B cell (primary cell): ENCODE measurements around the gene DUOXA2. TPM values are rescaled to one million over a fixed set of nuclear protein-coding genes. Genes with fewer than 3 reads are reported as not detected.

Experiments
- ATAC-seq: fragments of 200-7000 bp; cut with Tn5 transposase; one replicate; pipeline ENCODE4 v1.10.0; 2021; ENCODE audit warnings: low read depth, mild to moderate bottlenecking, moderate number of reproducible peaks, moderate library complexity
- CTCF ChIA-PET: fragments of 350-600 bp; sonication (Branson Sonifier 250); formaldehyde crosslinking; loops from one replicate; lab custom pipeline; 2021; ENCODE audit warnings: antibody characterized with exemption, inconsistent platforms; lab: Charles Lee
- POLR2A ChIA-PET: fragments of 350-600 bp; sonication (Branson Sonifier 250); formaldehyde crosslinking; loops from one replicate; lab custom pipeline; 2021; ENCODE audit warnings: antibody characterized with exemption; lab: Charles Lee
- DNase-seq: peaks from one replicate; pipeline ENCODE4 v3.0.0; 2013
- H2AFZ ChIP-seq: 2 replicates; pipeline ENCODE4 v1.6.1; 2012; ENCODE audit warnings: mild to moderate bottlenecking, low read depth, low read length; ENCODE audit not compliant: insufficient read depth, poor library complexity, severe bottlenecking
- H3K27ac ChIP-seq, 2 donors: 1 replicate in 1 of 2; 2 replicates in 1 of 2; pipeline ENCODE4 v1.5.1; 2012 to 2013; ENCODE audit warnings: low read length in 2 of 2, mild to moderate bottlenecking in 2 of 2, moderate library complexity in 1 of 2
- H3K27me3 ChIP-seq, 4 experiments: fragments of 200-600 bp in 1 of 4; sonication (generic) in 1 of 4; replicated peaks in 1 of 4; 1 replicate in 2 of 4; 2 replicates in 2 of 4; pipeline versions ENCODE4 v1.6.1 to v1.7.0; 2013 to 2016; ENCODE audit warnings: low read length in 3 of 4, mild to moderate bottlenecking in 2 of 4, mixed read lengths in 1 of 4, moderate library complexity in 1 of 4; ENCODE audit not compliant: insufficient read depth in 4 of 4, control insufficient read depth in 3 of 4; ENCODE audit errors: control extremely low read depth in 1 of 4
- H3K36me3 ChIP-seq, 2 experiments: replicated peaks in 1 of 2; 1 replicate in 1 of 2; 2 replicates in 1 of 2; pipeline versions ENCODE4 v1.6.1 to v1.7.1; 2013; ENCODE audit warnings: low read length in 1 of 2; ENCODE audit not compliant: insufficient read depth in 2 of 2, control insufficient read depth in 1 of 2; ENCODE audit errors: control extremely low read depth in 1 of 2, extremely low read depth in 1 of 2
- H3K4me1 ChIP-seq, 2 donors: fragments of 200-600 bp in 1 of 2; sonication (generic) in 1 of 2; 1 replicate in 1 of 2; 2 replicates in 1 of 2; pipeline versions ENCODE4 v1.5.1 to v1.6.1; 2013 to 2017; ENCODE audit warnings: low read length in 2 of 2; ENCODE audit not compliant: control insufficient read depth in 2 of 2, insufficient read depth in 2 of 2
- H3K4me2 ChIP-seq: replicated peaks from 2 replicates; pipeline ENCODE3; 2012; ENCODE audit warnings: mild to moderate bottlenecking, low read depth, low read length; ENCODE audit not compliant: poor library complexity, severe bottlenecking
- H3K4me3 ChIP-seq, 5 experiments: fragments of 200-600 bp in 1 of 5; sonication (generic) in 1 of 5; 1 replicate in 3 of 5; 2 replicates in 2 of 5; pipeline versions ENCODE4 v1.5.1 to v1.7.0; 2011 to 2016; ENCODE audit warnings: low read length in 4 of 5, mild to moderate bottlenecking in 4 of 5, low read depth in 2 of 5, control low read depth in 1 of 5, moderate library complexity in 1 of 5; ENCODE audit not compliant: insufficient read depth in 1 of 5; ENCODE audit errors: control extremely low read depth in 1 of 5, extremely low read depth in 1 of 5
- H3K79me2 ChIP-seq: fragments of 200-600 bp; sonication (generic); one replicate; pipeline ENCODE4 v1.6.0; 2016; ENCODE audit warnings: low read length; ENCODE audit not compliant: control insufficient read depth, insufficient read depth
- H3K9ac ChIP-seq: fragments of 200-600 bp; sonication (generic); 2 replicates; pipeline ENCODE4 v1.6.1; 2017; ENCODE audit warnings: mild to moderate bottlenecking, low read length, moderate library complexity
- H3K9me3 ChIP-seq, 3 donors: one replicate each; pipeline versions ENCODE4 v1.6.1 to v1.7.1; 2013; ENCODE audit warnings: low read length in 2 of 3; ENCODE audit not compliant: control insufficient read depth in 2 of 3, insufficient read depth in 1 of 3; ENCODE audit errors: control extremely low read depth in 1 of 3
- H4K20me1 ChIP-seq: 2 replicates; pipeline ENCODE4 v1.6.0; 2012; ENCODE audit warnings: mild to moderate bottlenecking, low read length; ENCODE audit not compliant: insufficient read depth, control insufficient read depth, poor library complexity, severe bottlenecking
- H3K27ac Mint-ChIP-seq: one replicate; pipeline ENCODE4 v1.8.0; 2021; ENCODE audit warnings: mixed read lengths
- H3K27me3 Mint-ChIP-seq: one replicate; pipeline ENCODE4 v1.8.0; 2021; ENCODE audit warnings: mixed read lengths
- H3K4me1 Mint-ChIP-seq: one replicate; pipeline ENCODE4 v1.8.0; 2021; ENCODE audit warnings: mixed read lengths
- H3K4me3 Mint-ChIP-seq: one replicate; pipeline ENCODE4 v1.8.0; 2021; ENCODE audit warnings: mixed read lengths
- H3K9me3 Mint-ChIP-seq: one replicate; pipeline ENCODE4 v1.8.0; 2022; ENCODE audit warnings: mixed read lengths; ENCODE audit not compliant: insufficient read depth
- EZH2 ChIP-seq: IDR thresholded peaks from 2 replicates; pipeline ENCODE4 v1.6.1; 2012; ENCODE audit warnings: borderline replicate concordance, low read depth, mild to moderate bottlenecking, moderate library complexity, low read length; ENCODE audit not compliant: insufficient read depth, poor library complexity, severe bottlenecking
- WGBS: methylation state at CpG from one replicate; pipeline ENCODE4 v1.1.5; 2013; ENCODE audit warnings: missing lambda C conversion rate; ENCODE audit not compliant: insufficient coverage; 5-methylcytosine and 5-hydroxymethylcytosine counted together
- intact Hi-C: fragments of 100-400 bp; cut with micrococcal nuclease; formaldehyde crosslinking; loops from one replicate; pipeline ENCODE4 v1.10.0; 2022
- polyA plus RNA-seq: library from polyadenylated mRNA; depleted of rRNA; stranded (reverse); fragments of >200 nt; gene quantifications from 2 replicates; pipeline ENCODE4 v1.2.3, GENCODE V29; 2012
- total RNA-seq, 2 donors: library from RNA; stranded (reverse); fragments of 120-200 nt in 1 of 2; gene quantifications; 1 replicate in 1 of 2; 2 replicates in 1 of 2; pipeline versions ENCODE4 v1.2.3 to v1.2.4, GENCODE V29; 2013 to 2022
- TF ChIP-seq, protein P1 (sequence below): fragments of 200-600 bp; IDR thresholded peaks from one replicate; pipeline ENCODE4 v1.8.0; 2022; ENCODE audit warnings: antibody characterized with exemption, mild to moderate bottlenecking

Gene DUOXA2
- total and polyA plus RNA-seq, 2 donors (not counting 1 experiment from before 2014, with no cell fraction given): not detected

DNA sequence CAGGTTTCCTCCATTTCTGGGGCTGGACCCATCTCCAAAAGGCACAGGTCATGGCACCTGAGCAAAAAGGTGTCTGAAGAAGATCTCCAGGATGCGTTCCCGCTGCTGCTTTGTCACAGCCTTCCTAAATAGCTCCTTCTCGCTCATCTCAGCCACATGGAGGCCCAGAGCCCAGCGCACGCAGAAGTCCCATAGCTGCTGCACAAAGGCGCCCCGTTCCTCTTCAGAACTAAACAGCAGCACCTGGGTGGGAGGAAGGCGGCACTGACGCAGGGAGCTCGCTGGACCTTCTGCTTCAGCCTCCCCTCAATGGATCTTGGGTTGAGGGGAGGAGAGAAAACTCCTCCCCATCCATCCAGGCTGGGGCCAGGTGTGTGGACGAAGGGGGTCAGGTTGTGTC lies 8.5 kb upstream of the DUOXA2 start:
- peaks cover 56% of the 10 kb centered on the region for H3K27me3 Mint-ChIP-seq
- Histone ChIP-seq H3K4me1 (no peaks in the 10 kb centered on the region), H3K9ac (no peak overlapping the region), H2AFZ (no peak overlapping the region), H3K9me3 (no peaks in the 10 kb centered on the region), H3K36me3 (no peaks in the 10 kb centered on the region), H3K27me3 (peaks cover 0 to 22% (median 9%) of the 10 kb centered on the region in 4 experiments), H4K20me1 (no peaks in the 10 kb centered on the region), H3K27ac (no peak overlapping the region), H3K79me2 (no peaks in the 10 kb centered on the region), H3K4me2 (no peak overlapping the region), H3K4me3 (no peak overlapping the region)
- TF ChIP-seq, protein P1, sequence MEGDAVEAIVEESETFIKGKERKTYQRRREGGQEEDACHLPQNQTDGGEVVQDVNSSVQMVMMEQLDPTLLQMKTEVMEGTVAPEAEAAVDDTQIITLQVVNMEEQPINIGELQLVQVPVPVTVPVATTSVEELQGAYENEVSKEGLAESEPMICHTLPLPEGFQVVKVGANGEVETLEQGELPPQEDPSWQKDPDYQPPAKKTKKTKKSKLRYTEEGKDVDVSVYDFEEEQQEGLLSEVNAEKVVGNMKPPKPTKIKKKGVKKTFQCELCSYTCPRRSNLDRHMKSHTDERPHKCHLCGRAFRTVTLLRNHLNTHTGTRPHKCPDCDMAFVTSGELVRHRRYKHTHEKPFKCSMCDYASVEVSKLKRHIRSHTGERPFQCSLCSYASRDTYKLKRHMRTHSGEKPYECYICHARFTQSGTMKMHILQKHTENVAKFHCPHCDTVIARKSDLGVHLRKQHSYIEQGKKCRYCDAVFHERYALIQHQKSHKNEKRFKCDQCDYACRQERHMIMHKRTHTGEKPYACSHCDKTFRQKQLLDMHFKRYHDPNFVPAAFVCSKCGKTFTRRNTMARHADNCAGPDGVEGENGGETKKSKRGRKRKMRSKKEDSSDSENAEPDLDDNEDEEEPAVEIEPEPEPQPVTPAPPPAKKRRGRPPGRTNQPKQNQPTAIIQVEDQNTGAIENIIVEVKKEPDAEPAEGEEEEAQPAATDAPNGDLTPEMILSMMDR: no peak
- TF ChIP-seq EZH2: no peak
- H3K27ac Mint-ChIP-seq: no peak overlapping the region
- DNase-seq (no peak), ATAC-seq (no peak)
- POLR2A ChIA-PET: no interaction called here
- WGBS: no CpG with 5 or more reads among the region's 11 CpGs
- CTCF ChIA-PET: interaction anchor here (1.3 kb wide), 1 partner anchor 13 kb away, joined by 8 read pairs; no protein-coding TSS in a partner anchor
- intact Hi-C loops: no loop called here
- H3K9me3 Mint-ChIP-seq: no peaks in the 10 kb centered on the region
- peaks cover 5% of the 10 kb centered on the region for H3K4me1 Mint-ChIP-seq
- no peak overlapping the region for H3K4me3 Mint-ChIP-seq

DNA sequence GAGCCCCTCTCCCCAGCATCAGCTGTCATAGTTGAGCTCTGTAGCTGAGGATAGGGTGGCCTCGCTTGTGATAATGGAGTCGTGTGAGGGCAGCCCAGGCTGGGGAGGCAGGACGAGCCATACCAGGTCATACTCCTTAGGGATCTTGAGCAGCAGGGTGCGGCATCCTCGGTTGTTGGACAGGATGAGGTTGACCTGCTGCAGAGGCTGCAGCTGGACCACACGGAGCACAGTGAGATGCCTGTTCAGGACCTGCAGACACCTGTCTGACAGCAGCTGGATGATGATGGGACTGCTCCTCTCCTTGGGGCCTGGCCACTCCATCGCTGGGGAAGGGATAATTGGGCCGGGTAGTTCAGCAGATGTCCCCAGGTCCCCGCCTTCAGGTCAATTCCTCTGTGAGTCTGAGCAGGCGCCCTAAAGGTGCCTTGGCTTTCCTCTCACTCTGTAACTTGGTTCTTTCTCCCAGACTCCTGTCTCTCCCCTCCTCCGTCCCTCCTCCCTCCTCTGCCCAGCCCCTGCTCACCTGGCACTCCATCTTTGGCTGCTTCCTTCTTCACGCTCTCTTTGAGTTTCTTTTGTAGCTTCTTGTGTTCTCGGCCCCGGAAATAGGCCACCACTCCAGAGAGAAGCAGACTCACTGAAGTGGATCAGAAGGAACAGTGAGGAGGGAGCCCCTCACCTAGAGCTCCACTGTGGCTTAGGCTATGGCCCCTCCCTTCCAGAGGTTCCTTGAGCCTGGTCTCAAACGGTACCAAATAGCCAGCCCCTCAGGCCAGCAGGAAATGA lies 7.9 kb upstream of the DUOXA2 start:
- Histone ChIP-seq H3K36me3 (no peaks in the 10 kb centered on the region), H3K4me2 (no peak overlapping the region), H3K4me1 (no peaks in the 10 kb centered on the region), H4K20me1 (no peaks in the 10 kb centered on the region), H3K4me3 (no peak overlapping the region), H3K9ac (no peak overlapping the region), H3K9me3 (no peaks in the 10 kb centered on the region), H3K79me2 (no peaks in the 10 kb centered on the region), H3K27ac (no peak overlapping the region), H3K27me3 (peaks cover 0 to 22% (median 9%) of the 10 kb centered on the region in 4 experiments), H2AFZ (no peak overlapping the region)
- Mint-ChIP-seq H3K27ac (no peak overlapping the region), H3K4me1 (peaks cover 5% of the 10 kb centered on the region), H3K4me3 (no peak overlapping the region), H3K27me3 (peaks cover 56% of the 10 kb centered on the region), H3K9me3 (no peaks in the 10 kb centered on the region)
- no peak for TF ChIP-seq EZH2
- TF ChIP-seq, protein P1: no peak
- ChIA-PET POLR2A (no interaction called here), CTCF (interaction anchor here (1.3 to 1.5 kb wide), 2 partner anchors 12 kb away, joined by 4 to 8 read pairs; no protein-coding TSS in a partner anchor)
- intact Hi-C loops: no loop called here
- ATAC-seq (no peak), DNase-seq (no peak)
- WGBS: 83% methylated on average over 14 of the region's 15 CpGs
